ENCODE measurements around the gene C2CD3.

The C2CD3 gene

DNA sequence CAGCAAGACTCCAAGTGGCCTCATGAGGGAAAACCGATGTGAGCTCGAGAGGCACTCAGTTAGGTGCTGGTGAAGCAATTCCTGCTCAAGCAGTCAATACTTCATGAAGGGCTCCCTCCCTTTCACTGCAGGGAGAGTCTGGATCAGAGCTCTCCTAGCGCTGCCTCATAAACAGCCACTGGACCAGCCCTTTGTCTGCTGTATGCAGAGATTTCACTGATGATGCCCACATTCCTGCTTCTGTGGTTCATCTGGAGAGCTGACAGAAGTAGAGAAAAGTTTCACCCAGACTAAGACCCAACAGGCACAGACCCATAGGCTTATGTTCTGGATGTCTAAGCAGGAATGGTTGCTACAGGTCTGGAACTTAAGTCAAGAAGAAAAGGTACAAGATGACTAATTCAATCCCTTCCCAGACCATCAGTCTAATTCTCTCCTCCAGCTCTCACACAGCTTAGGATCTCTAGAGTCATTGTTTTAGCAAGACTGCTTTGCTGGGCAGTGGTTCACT is 192.2 kb downstream of the C2CD3 start:
- no peaks in the 10 kb centered on the region for H3K27me3 ChIP-seq (ENCODE audit: insufficient read depth, poor library complexity, severe bottlenecking)
- H3K4me3 ChIP-seq (replicated peaks; ENCODE audit: insufficient read depth, low read length) = no peak overlapping the region
- peak in 1 of 2 experiments; percentile 13 for DNase-seq (ENCODE audit: low read depth in 1 of 2, low spot score in 1 of 2)
- no peak for TF ChIP-seq SPI1 (IDR thresholded peaks at IDR 0.05; ENCODE audit: borderline replicate concordance, low read depth)
- TF ChIP-seq, protein P1, sequence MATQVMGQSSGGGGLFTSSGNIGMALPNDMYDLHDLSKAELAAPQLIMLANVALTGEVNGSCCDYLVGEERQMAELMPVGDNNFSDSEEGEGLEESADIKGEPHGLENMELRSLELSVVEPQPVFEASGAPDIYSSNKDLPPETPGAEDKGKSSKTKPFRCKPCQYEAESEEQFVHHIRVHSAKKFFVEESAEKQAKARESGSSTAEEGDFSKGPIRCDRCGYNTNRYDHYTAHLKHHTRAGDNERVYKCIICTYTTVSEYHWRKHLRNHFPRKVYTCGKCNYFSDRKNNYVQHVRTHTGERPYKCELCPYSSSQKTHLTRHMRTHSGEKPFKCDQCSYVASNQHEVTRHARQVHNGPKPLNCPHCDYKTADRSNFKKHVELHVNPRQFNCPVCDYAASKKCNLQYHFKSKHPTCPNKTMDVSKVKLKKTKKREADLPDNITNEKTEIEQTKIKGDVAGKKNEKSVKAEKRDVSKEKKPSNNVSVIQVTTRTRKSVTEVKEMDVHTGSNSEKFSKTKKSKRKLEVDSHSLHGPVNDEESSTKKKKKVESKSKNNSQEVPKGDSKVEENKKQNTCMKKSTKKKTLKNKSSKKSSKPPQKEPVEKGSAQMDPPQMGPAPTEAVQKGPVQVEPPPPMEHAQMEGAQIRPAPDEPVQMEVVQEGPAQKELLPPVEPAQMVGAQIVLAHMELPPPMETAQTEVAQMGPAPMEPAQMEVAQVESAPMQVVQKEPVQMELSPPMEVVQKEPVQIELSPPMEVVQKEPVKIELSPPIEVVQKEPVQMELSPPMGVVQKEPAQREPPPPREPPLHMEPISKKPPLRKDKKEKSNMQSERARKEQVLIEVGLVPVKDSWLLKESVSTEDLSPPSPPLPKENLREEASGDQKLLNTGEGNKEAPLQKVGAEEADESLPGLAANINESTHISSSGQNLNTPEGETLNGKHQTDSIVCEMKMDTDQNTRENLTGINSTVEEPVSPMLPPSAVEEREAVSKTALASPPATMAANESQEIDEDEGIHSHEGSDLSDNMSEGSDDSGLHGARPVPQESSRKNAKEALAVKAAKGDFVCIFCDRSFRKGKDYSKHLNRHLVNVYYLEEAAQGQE (IDR thresholded peaks at IDR 0.05; ENCODE audit: insufficient replicate concordance, low read depth) = no peak
- TF ChIP-seq, protein P2, sequence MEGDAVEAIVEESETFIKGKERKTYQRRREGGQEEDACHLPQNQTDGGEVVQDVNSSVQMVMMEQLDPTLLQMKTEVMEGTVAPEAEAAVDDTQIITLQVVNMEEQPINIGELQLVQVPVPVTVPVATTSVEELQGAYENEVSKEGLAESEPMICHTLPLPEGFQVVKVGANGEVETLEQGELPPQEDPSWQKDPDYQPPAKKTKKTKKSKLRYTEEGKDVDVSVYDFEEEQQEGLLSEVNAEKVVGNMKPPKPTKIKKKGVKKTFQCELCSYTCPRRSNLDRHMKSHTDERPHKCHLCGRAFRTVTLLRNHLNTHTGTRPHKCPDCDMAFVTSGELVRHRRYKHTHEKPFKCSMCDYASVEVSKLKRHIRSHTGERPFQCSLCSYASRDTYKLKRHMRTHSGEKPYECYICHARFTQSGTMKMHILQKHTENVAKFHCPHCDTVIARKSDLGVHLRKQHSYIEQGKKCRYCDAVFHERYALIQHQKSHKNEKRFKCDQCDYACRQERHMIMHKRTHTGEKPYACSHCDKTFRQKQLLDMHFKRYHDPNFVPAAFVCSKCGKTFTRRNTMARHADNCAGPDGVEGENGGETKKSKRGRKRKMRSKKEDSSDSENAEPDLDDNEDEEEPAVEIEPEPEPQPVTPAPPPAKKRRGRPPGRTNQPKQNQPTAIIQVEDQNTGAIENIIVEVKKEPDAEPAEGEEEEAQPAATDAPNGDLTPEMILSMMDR (IDR thresholded peaks at IDR 0.05; ENCODE audit: insufficient read depth, low read length) = no peak
- no peak for TF ChIP-seq GABPA (IDR thresholded peaks at IDR 0.05; ENCODE audit: low read depth)
- no peak for TF ChIP-seq POLR2AphosphoS5 (IDR thresholded peaks at IDR 0.05; ENCODE audit: low read depth)
- peak overlapping the region; percentile 24 for H3K27ac ChIP-seq (replicated peaks)

- Histone ChIP-seq H3K27me3 (ENCODE audit: insufficient read depth, poor library complexity, severe bottlenecking) (no peaks in the 10 kb centered on the region), H3K27ac (replicated peaks) (no peak overlapping the region), H3K4me3 (replicated peaks; ENCODE audit: insufficient read depth, low read length) (no peak overlapping the region)
- TF ChIP-seq POLR2AphosphoS5 (IDR thresholded peaks at IDR 0.05; ENCODE audit: low read depth) (peak; percentile 37; the same call in 1 of the 2 replicates), SPI1 (IDR thresholded peaks at IDR 0.05; ENCODE audit: borderline replicate concordance, low read depth) (no peak), GABPA (IDR thresholded peaks at IDR 0.05; ENCODE audit: low read depth) (no peak)
- TF ChIP-seq, protein P1 (IDR thresholded peaks at IDR 0.05; ENCODE audit: insufficient replicate concordance, low read depth) = no peak
- TF ChIP-seq, protein P2 (IDR thresholded peaks at IDR 0.05; ENCODE audit: insufficient read depth, low read length) = no peak
- peak in 1 of 2 experiments; percentile 8 for DNase-seq (ENCODE audit: low read depth in 1 of 2, low spot score in 1 of 2)
These were observed 192.8 kb downstream of the C2CD3 start for GRCh38 chr11:73977856-73978519.

DNA sequence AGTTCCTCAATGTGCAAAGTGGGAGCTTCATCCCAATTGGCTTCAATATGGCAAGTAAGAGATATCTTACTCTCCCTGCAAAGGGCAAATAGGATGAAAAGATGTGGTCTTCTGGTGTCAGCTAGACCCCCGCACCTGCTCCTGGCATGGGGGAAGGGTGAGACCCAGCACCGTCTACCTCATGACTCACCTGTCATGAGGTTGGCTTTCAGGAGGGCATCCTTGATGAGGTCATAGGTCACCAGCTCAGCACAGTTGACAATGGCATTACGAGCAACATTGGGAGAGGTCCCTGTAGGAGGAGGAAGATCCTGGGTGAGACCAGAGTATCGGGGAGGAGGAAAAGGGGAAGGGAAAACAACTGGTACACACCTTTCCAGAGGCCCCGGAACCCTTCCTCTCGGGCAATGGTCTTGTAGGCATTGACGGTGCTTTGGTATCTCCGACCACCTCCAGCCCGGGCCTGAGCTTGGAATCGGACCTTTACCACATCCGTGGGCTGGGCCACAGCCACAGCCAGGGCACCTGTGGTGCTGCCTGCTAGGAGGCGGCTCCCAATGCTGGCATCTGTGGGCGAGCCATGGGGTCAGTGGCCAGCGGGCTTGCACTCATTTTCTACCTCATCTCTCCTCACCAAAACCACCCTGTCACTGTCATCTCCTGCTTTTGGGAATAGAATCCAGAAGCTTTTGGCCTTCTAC is 194.2 kb downstream of the C2CD3 start:
- H3K4me3 ChIP-seq (replicated peaks; ENCODE audit: insufficient read depth, low read length) = no peak overlapping the region
- no peaks in the 10 kb centered on the region for H3K27me3 ChIP-seq (ENCODE audit: insufficient read depth, poor library complexity, severe bottlenecking)
- DNase-seq (ENCODE audit: low read depth in 1 of 2, low spot score in 1 of 2) = peak in 1 of 2 experiments; percentile 31
- H3K27ac ChIP-seq (replicated peaks) = no peak overlapping the region
- no peak for TF ChIP-seq GABPA (IDR thresholded peaks at IDR 0.05; ENCODE audit: low read depth)
- no peak for TF ChIP-seq SPI1 (IDR thresholded peaks at IDR 0.05; ENCODE audit: borderline replicate concordance, low read depth)
- TF ChIP-seq POLR2AphosphoS5 (IDR thresholded peaks at IDR 0.05; ENCODE audit: low read depth) = no peak; the same call in 1 of the 2 replicates
- TF ChIP-seq, protein P1 (IDR thresholded peaks at IDR 0.05; ENCODE audit: insufficient replicate concordance, low read depth) = no peak
- TF ChIP-seq, protein P2 (IDR thresholded peaks at IDR 0.05; ENCODE audit: insufficient read depth, low read length) = no peak

Data from HL-60 (cell line).